ENCODE results near the gene KCNQ2. TPM values are rescaled to one million over a fixed set of nuclear protein-coding genes. Genes with fewer than 3 reads are reported as not detected.

Gene KCNQ2
- total RNA-seq, 1 experiment from 2014 or later, result 0.25 TPM

DNA sequence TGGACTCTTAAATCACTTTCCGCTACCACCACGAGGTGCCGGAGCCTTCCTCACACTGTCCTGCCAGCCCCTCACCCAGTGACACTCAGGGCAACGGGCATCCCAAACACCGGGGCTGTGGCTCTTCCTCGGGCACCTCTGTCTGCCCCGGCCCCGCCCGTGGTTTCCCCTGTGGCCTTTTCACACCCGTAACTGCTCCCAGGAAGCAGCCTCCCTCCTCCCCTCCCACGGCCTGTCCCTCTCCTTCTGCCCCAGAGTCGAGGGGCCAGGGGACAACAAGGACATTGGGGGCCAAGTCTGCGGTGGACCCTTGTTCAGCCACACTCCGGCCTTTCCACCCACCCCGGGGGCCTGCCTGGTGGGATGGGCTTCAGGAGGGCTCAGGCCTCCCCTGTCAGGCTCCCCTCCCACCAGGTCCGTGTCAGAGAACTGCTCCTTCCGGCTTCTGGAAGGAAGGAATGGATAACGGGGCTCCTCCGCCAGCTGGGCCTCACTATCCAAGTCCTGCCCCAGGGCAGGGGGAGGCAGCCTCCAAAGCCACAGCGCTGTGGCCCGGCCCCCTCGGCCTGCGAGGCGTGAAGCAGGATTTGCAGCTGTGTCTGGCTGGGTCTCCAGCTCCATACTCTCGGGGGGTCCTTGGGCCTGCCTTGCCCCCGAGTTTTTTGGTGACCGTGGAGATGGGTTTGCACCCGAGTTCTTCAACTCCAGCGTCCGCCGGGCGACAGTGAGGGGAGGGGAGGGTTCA is 56.6 kb downstream of the KCNQ2 start:
- ChIA-PET POLR2A (interaction anchor here (0.7 kb wide), 1 partner anchor 464 kb away, joined by 5 read pairs; no protein-coding TSS in a partner anchor), CTCF (no interaction called here)
- no TSS peak for BruUV-seq (replicated peaks)
- H3K9me3 ChIP-seq, result no peaks in the 10 kb centered on the region
- intact Hi-C loops (cut with micrococcal nuclease; ENCODE audit: unreplicated experiment), result no loop called here
- H3K4me3 ChIP-seq (ENCODE audit: low read depth, low read length), result no peak overlapping the region
- Mint-ChIP-seq H3K4me1 (ENCODE audit: low read depth, unreplicated experiment) (no peaks in the 10 kb centered on the region), H3K27me3 (ENCODE audit: insufficient read depth, unreplicated experiment) (peaks cover 64% of the 10 kb centered on the region), H3K9me3 (ENCODE audit: unreplicated experiment) (no peaks in the 10 kb centered on the region), H3K36me3 (ENCODE audit: insufficient read depth, unreplicated experiment) (peaks cover 5% of the 10 kb centered on the region), H3K27ac (ENCODE audit: unreplicated experiment) (no peak overlapping the region), H3K4me3 (ENCODE audit: unreplicated experiment) (no peak overlapping the region)
- no peak for DNase-seq
- H3K36me3 ChIP-seq (ENCODE audit: control insufficient read depth, insufficient read depth, low read length), result no peaks in the 10 kb centered on the region
- TF ChIP-seq, protein P1, sequence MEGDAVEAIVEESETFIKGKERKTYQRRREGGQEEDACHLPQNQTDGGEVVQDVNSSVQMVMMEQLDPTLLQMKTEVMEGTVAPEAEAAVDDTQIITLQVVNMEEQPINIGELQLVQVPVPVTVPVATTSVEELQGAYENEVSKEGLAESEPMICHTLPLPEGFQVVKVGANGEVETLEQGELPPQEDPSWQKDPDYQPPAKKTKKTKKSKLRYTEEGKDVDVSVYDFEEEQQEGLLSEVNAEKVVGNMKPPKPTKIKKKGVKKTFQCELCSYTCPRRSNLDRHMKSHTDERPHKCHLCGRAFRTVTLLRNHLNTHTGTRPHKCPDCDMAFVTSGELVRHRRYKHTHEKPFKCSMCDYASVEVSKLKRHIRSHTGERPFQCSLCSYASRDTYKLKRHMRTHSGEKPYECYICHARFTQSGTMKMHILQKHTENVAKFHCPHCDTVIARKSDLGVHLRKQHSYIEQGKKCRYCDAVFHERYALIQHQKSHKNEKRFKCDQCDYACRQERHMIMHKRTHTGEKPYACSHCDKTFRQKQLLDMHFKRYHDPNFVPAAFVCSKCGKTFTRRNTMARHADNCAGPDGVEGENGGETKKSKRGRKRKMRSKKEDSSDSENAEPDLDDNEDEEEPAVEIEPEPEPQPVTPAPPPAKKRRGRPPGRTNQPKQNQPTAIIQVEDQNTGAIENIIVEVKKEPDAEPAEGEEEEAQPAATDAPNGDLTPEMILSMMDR (IDR thresholded peaks at IDR 0.05; ENCODE audit: insufficient read depth in 1 of 2, low read depth in 1 of 2, low read length in 1 of 2, severe bottlenecking in 1 of 2, unreplicated experiment in 1 of 2), result no peak
- H3K4me1 ChIP-seq, result no peaks in the 10 kb centered on the region
- H3K27me3 ChIP-seq (replicated peaks; ENCODE audit: control insufficient read depth, insufficient read depth, low read length), result peaks cover 21% of the 10 kb centered on the region

GRCh38 chr20:63414720-63415430 is 57.6 kb downstream of the KCNQ2 start:
- no peaks in the 10 kb centered on the region for H3K36me3 ChIP-seq (ENCODE audit: control insufficient read depth, insufficient read depth, low read length)
- TF ChIP-seq, protein P1 (IDR thresholded peaks at IDR 0.05; ENCODE audit: insufficient read depth in 1 of 2, low read depth in 1 of 2, low read length in 1 of 2, severe bottlenecking in 1 of 2, unreplicated experiment in 1 of 2), result no peak
- no peaks in the 10 kb centered on the region for H3K4me1 ChIP-seq
- no TSS peak for BruUV-seq (replicated peaks)
- no peak overlapping the region for H3K4me3 ChIP-seq (ENCODE audit: low read depth, low read length)
- H3K9me3 ChIP-seq, result no peaks in the 10 kb centered on the region
- intact Hi-C loops (cut with micrococcal nuclease; ENCODE audit: unreplicated experiment), result no loop called here
- Mint-ChIP-seq H3K36me3 (ENCODE audit: insufficient read depth, unreplicated experiment) (peaks cover 5% of the 10 kb centered on the region), H3K27me3 (ENCODE audit: insufficient read depth, unreplicated experiment) (peaks cover 55% of the 10 kb centered on the region), H3K27ac (ENCODE audit: unreplicated experiment) (no peak overlapping the region), H3K4me3 (ENCODE audit: unreplicated experiment) (no peak overlapping the region), H3K9me3 (ENCODE audit: unreplicated experiment) (no peaks in the 10 kb centered on the region), H3K4me1 (ENCODE audit: low read depth, unreplicated experiment) (no peaks in the 10 kb centered on the region)
- no peak for DNase-seq
- POLR2A ChIA-PET, result interaction anchor here (0.6 to 0.7 kb wide), 2 partner anchors 105 to 465 kb away, joined by 3 to 5 read pairs; no protein-coding TSS in a partner anchor
- peaks cover 17% of the 10 kb centered on the region for H3K27me3 ChIP-seq (replicated peaks; ENCODE audit: control insufficient read depth, insufficient read depth, low read length)
- CTCF ChIA-PET, result no interaction called here

GRCh38 chr20:63413963-63414684 is 58.3 kb downstream of the KCNQ2 start:
- Mint-ChIP-seq H3K27ac (ENCODE audit: unreplicated experiment) (no peak overlapping the region), H3K27me3 (ENCODE audit: insufficient read depth, unreplicated experiment) (peaks cover 47% of the 10 kb centered on the region), H3K4me1 (ENCODE audit: low read depth, unreplicated experiment) (no peaks in the 10 kb centered on the region), H3K36me3 (ENCODE audit: insufficient read depth, unreplicated experiment) (no peaks in the 10 kb centered on the region), H3K4me3 (ENCODE audit: unreplicated experiment) (no peak overlapping the region), H3K9me3 (ENCODE audit: unreplicated experiment) (no peaks in the 10 kb centered on the region)
- no TSS peak for BruUV-seq (replicated peaks)
- Histone ChIP-seq H3K36me3 (ENCODE audit: control insufficient read depth, insufficient read depth, low read length) (no peaks in the 10 kb centered on the region), H3K27me3 (replicated peaks; ENCODE audit: control insufficient read depth, insufficient read depth, low read length) (peaks cover 13% of the 10 kb centered on the region), H3K4me1 (no peaks in the 10 kb centered on the region), H3K9me3 (0 out of 2 replicates have a peak, but pooled peaks cover 3% of the 10 kb centered on the region), H3K4me3 (ENCODE audit: low read depth, low read length) (no peak overlapping the region)
- DNase-seq, result no peak
- TF ChIP-seq, protein P1 (IDR thresholded peaks at IDR 0.05; ENCODE audit: insufficient read depth in 1 of 2, low read depth in 1 of 2, low read length in 1 of 2, severe bottlenecking in 1 of 2, unreplicated experiment in 1 of 2), result no peak
- CTCF ChIA-PET, result no interaction called here
- intact Hi-C loops (cut with micrococcal nuclease; ENCODE audit: unreplicated experiment), result no loop called here
- POLR2A ChIA-PET, result interaction anchor here (0.6 kb wide), 1 partner anchor 106 kb away, joined by 3 read pairs; no protein-coding TSS in a partner anchor

Data from Caco-2 (cell line).